ENCODE measurements around the gene PAMR1. TPM values are rescaled to one million over a fixed set of nuclear protein-coding genes. Genes with fewer than 3 reads are reported as not detected.

The PAMR1 gene
- total and polyA plus RNA-seq, 9 of the 15 experiments (the other 6 are each of a cell fraction or from before 2014, with no cell fraction given) = not detected

DNA sequence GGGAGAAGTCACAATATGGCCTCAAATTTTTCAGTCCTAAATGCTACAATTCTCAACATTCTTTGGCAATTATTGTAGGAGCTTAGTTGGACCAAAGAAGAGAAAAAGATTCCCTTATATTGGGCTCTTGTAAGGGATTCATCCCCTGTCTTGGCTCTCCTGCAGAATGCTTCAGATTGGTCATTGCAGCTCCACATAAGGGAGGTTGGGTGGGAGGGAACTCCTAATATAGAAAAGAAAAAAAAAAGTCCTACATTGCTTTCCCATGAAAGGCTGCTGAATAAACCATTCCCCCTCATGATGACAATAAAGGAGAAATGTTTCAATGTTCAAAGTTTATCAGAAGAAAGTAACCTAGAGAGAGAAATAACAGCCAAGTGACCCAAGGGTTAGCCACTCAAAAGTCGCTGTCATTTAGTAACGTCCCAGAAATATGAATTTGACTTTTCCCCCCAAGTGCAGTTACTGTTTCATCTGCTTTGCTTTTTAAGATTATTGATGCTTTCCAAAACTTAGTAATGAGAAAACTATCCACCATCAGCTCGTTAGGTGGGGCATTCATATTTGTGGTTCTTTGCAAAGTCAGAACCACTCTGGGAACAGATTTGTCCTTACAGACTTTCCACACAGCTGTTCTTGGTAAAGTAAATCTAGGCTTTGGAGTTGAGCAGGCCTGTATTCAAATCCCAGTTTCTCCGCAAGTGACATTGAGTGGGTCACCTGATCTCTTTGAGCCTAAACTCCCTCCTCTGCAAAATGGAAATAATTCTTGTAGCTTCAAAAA, 101.1 kb downstream of the PAMR1 start (continued):
- no peak for TF ChIP-seq SP1 (CRISPR knock-in tag; IDR thresholded peaks at IDR 0.05)
- TF ChIP-seq ZNF143 (CRISPR knock-in tag; IDR thresholded peaks at IDR 0.05) = no peak
- TF ChIP-seq TBP (optimal IDR thresholded peaks at IDR 0.05; ENCODE audit: low read depth, low read length) = no peak
- no peak for TF ChIP-seq ZNF311 (CRISPR knock-in tag; IDR thresholded peaks at IDR 0.05)
- TF ChIP-seq BCOR (IDR thresholded peaks at IDR 0.05) = no peak
- no peak for TF ChIP-seq NFE2 (IDR thresholded peaks at IDR 0.05; ENCODE audit: low read depth)
- TF ChIP-seq RBM25 (IDR thresholded peaks at IDR 0.05; ENCODE audit: low read depth, low read length, severe bottlenecking) = no peak
- no peak for TF ChIP-seq IFI16 (CRISPR knock-in tag; IDR thresholded peaks at IDR 0.05)

DNA sequence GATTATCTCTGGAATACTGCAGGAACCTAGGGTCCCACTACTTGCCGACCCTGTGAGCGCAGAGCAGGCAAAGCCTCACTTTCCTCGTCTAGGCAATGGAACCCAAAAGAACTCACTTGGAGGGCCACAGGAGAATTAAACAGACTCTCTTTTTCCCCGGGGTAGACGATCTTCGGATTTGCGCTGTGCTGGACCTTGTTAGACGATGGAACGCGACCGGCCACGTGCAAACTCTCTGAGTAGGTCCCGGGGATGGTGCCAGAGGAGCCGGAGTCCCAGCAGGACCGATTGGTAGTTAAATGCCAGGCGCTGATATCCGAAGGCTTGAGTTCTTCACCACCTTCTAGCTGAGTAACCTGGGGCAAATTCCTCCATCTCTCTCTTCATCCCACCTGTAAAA, 105.0 kb downstream of the PAMR1 start:
- ChIA-PET POLR2A (no interaction called here), CTCF (ENCODE audit: low intra/inter-chr PET ratio) (no interaction called here)
- ATAC-seq = no peak
- peaks cover 24 to 31% of the 10 kb centered on the region in 2 experiments for H3K27me3 ChIP-seq (ENCODE audit: control insufficient read depth in 2 of 2, insufficient read depth in 2 of 2, low read length in 2 of 2)
- H3K4me1 ChIP-seq (replicated peaks in 1 of 2; ENCODE audit: control insufficient read depth in 2 of 2, insufficient read depth in 2 of 2, low read length in 2 of 2) = peaks cover 0 to 14% of the 10 kb centered on the region in 2 experiments; a peak in 1 of 5 replicates
- H2AFZ ChIP-seq (ENCODE audit: low read depth, low read length) = no peak overlapping the region
- no peak overlapping the region for H3K4me3 ChIP-seq
- in situ Hi-C loops (cut with MboI) = no loop called here
- no TSS peak for BruUV-seq (replicated peaks)
- DNase-seq (ENCODE audit: extremely low read depth in 1 of 4, low spot score in 3 of 4) = no peak
- H3K4me2 ChIP-seq (ENCODE audit: insufficient read depth, low read length) = no peak overlapping the region
- H3K9me3 ChIP-seq (replicated peaks; ENCODE audit: control insufficient read depth, insufficient read depth, low read depth, low read length) = no peaks in the 10 kb centered on the region
- no peak for FAIRE-seq
- WGBS (ENCODE audit: insufficient coverage, low coverage, missing lambda C conversion rate) = 3% methylated on average over 14 of the region's 17 CpGs
- H3K9ac ChIP-seq (ENCODE audit: insufficient read depth in 1 of 2, low read depth in 2 of 2, low read length in 2 of 2) = no peak overlapping the region
- H3K36me3 ChIP-seq (ENCODE audit: control insufficient read depth, insufficient read depth, low read length) = no peaks in the 10 kb centered on the region
- intact Hi-C loops (cut with micrococcal nuclease) = no loop called here
- no peaks in the 10 kb centered on the region for H4K20me1 ChIP-seq (replicated peaks; ENCODE audit: control insufficient read depth, insufficient read depth, low read length)
- H3K9me1 ChIP-seq (ENCODE audit: control insufficient read depth, insufficient read depth, low read length) = no peaks in the 10 kb centered on the region
- no peak overlapping the region for H3K27ac ChIP-seq (ENCODE audit: extremely low read depth, low read depth, low read length)
- H3K79me2 ChIP-seq (ENCODE audit: control insufficient read depth, insufficient read depth, low read length) = no peaks in the 10 kb centered on the region
- no peak for TF ChIP-seq YBX1 (IDR thresholded peaks at IDR 0.05)
- TF ChIP-seq MBD2 (IDR thresholded peaks at IDR 0.05; ENCODE audit: borderline replicate concordance, low read depth) = no peak
- TF ChIP-seq ZNF347 (CRISPR knock-in tag; IDR thresholded peaks at IDR 0.05; ENCODE audit: low read depth) = no peak
- no peak for TF ChIP-seq MCM5 (IDR thresholded peaks at IDR 0.05; ENCODE audit: low read depth)
- TF ChIP-seq, protein P1, sequence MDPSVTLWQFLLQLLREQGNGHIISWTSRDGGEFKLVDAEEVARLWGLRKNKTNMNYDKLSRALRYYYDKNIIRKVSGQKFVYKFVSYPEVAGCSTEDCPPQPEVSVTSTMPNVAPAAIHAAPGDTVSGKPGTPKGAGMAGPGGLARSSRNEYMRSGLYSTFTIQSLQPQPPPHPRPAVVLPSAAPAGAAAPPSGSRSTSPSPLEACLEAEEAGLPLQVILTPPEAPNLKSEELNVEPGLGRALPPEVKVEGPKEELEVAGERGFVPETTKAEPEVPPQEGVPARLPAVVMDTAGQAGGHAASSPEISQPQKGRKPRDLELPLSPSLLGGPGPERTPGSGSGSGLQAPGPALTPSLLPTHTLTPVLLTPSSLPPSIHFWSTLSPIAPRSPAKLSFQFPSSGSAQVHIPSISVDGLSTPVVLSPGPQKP (CRISPR knock-in tag; IDR thresholded peaks at IDR 0.05) = no peak
- TF ChIP-seq SRSF7 (optimal IDR thresholded peaks at IDR 0.05; ENCODE audit: low read depth, low read length) = no peak
- TF ChIP-seq NCOA2 (IDR thresholded peaks at IDR 0.05; ENCODE audit: partially characterized antibody in 2 of 2) = no peak
- no peak for TF ChIP-seq ZNF165 (CRISPR knock-in tag; IDR thresholded peaks at IDR 0.05; ENCODE audit: borderline replicate concordance)
- no peak for TF ChIP-seq ZBTB26 (CRISPR knock-in tag; IDR thresholded peaks at IDR 0.05)
- TF ChIP-seq TOE1 (IDR thresholded peaks at IDR 0.05; ENCODE audit: borderline replicate concordance) = no peak
- TF ChIP-seq TOE1 (CRISPR knock-in tag; IDR thresholded peaks at IDR 0.05; ENCODE audit: borderline replicate concordance, low read depth) = no peak
- TF ChIP-seq CHD1 (IDR thresholded peaks at IDR 0.05; ENCODE audit: low read length) = no peak
- TF ChIP-seq RBM14 (IDR thresholded peaks at IDR 0.05; ENCODE audit: borderline replicate concordance, insufficient read depth, low read depth, low read length) = no peak
- no peak for TF ChIP-seq CBX1 (IDR thresholded peaks at IDR 0.05; ENCODE audit: low read depth)
- TF ChIP-seq EP400 (IDR thresholded peaks at IDR 0.05) = no peak

Data from K562 (cell line).